AG10803 (cell line): ENCODE data around the gene PIBF1.

Source experiments
- DNase-seq: peaks from one replicate; pipeline ENCODE4 v3.0.0; 2010; ENCODE audit warnings: low read depth
- H3K4me3 ChIP-seq: 2 replicates; pipeline ENCODE4 v1.5.1; 2011; ENCODE audit warnings: mild to moderate bottlenecking, low read length, control low read depth
- TF ChIP-seq, protein P1 (sequence below): conservative IDR thresholded peaks from 2 replicates; pipeline ENCODE4 v1.5.1; 2011; ENCODE audit warnings: mild to moderate bottlenecking, low read length, control low read depth, inconsistent platforms

The PIBF1 gene

DNA sequence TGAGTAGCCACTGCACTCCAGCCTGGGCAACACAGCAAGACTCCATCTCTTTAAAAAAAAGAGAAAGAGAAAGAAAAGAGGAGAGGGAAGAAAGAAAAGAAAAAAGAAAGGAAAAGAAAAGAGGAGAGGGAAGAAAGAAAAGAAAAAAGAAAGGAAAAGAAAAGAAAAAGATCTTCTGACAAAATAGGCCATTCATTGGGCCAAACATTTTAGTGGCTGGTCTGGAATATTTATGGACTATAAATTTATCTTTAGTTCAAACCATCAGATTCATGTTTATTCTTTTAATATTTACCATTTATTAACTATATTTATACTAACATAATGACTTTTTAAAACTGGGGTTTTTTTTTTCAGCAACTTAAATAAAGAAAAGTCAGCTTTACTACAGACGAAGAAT, 191.3 kb downstream of the PIBF1 start:
- TF ChIP-seq, protein P1, sequence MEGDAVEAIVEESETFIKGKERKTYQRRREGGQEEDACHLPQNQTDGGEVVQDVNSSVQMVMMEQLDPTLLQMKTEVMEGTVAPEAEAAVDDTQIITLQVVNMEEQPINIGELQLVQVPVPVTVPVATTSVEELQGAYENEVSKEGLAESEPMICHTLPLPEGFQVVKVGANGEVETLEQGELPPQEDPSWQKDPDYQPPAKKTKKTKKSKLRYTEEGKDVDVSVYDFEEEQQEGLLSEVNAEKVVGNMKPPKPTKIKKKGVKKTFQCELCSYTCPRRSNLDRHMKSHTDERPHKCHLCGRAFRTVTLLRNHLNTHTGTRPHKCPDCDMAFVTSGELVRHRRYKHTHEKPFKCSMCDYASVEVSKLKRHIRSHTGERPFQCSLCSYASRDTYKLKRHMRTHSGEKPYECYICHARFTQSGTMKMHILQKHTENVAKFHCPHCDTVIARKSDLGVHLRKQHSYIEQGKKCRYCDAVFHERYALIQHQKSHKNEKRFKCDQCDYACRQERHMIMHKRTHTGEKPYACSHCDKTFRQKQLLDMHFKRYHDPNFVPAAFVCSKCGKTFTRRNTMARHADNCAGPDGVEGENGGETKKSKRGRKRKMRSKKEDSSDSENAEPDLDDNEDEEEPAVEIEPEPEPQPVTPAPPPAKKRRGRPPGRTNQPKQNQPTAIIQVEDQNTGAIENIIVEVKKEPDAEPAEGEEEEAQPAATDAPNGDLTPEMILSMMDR, result no peak
- no peak overlapping the region for H3K4me3 ChIP-seq
- no peak for DNase-seq

DNA sequence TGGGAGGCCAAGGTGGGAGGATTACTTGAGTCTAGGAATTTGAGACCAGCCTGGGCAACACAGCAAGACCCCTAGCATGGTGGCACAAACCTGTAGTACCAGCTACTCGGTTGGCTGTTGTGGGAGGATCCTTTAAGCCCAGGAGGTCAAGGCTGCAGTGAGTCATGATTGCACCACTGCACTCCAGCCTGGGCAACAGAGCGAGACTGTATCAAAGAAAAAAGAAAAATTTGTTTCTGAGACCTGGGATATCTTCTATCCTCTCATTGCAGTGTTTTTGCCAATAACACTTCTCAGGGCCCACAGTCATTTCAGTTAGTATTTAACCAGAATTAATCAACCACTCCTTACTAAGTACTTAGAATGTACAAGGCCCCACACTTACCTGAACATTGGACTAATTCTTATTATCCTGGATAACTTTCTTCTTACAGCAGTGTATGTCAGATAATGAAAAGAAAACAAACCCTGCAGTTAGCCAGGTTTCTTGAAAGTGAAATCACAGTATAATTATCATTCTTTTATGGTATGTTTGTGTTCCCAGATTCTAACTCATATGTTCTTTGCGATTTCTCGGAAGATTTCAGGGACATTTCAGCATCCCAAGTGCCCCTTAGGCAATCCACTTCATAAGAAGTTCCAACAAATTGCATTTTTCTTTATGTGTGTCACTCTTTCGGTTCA, 201.3 kb downstream of the PIBF1 start:
- no peak overlapping the region for H3K4me3 ChIP-seq
- DNase-seq, result peak; percentile 81
- TF ChIP-seq, protein P1, result no peak

DNA sequence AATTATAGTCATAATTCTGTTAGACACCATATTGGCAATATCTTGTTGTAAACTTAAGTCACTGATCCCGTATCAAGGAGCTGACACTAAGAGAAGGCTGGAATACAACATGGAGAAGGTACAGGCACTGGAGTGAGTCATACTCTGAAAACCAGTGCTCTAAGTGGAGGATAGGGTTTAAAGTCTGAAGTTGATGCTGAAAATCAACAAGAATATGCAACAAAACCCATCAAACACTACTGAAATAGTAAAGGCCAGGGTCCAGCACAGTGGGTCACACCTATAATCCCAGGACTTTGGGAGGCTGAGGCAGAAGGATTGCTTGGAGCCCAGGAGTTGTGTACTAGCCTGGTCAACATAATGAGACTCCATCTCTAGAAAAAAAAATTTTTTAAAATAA, 203.7 kb downstream of the PIBF1 start:
- no peak for DNase-seq
- TF ChIP-seq, protein P1, result no peak
- no peak overlapping the region for H3K4me3 ChIP-seq

DNA sequence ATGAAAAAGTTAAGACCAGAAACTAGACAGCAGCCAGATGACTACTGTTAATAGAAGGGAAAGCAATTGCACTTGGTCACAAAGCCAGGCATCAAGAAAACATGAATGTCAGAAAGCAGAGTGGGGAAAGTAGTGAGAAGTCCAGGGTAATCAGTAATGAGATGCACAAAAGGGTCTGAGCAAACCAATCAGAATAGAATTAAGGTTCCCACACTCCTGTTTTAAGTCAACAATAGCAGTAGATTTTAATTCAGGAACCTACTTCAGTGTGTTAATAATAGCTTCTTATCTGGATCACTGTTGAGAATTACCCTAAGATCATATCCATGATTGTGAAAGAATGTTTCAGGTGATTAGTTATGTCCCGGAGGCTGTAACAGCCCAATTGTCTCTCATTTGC, 204.3 kb downstream of the PIBF1 start:
- no peak for DNase-seq
- TF ChIP-seq, protein P1, result no peak

DNA sequence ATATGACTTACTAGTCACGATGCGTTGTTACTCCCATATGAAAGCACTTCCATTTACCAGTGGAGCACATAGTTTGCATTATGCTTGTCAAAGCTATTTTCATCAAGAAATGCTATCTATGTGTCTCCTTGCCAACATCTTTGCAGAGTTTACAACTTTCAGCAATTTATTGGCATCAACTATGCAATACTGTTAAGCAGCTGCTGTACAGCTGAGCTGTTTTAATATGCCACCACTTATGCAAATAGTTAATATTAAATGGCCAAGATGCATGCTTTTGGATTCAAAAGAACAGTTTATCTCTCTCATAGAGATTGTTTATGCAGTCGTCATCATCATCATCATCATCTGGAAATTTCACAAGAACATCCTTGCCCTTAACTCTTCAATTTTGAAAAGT, 209.0 kb downstream of the PIBF1 start:
- peak; percentile 34 for DNase-seq
- H3K4me3 ChIP-seq, result no peak overlapping the region

More for the DNA sequence above, 204.3 kb downstream of the PIBF1 start:
- H3K4me3 ChIP-seq, result no peak overlapping the region

DNA sequence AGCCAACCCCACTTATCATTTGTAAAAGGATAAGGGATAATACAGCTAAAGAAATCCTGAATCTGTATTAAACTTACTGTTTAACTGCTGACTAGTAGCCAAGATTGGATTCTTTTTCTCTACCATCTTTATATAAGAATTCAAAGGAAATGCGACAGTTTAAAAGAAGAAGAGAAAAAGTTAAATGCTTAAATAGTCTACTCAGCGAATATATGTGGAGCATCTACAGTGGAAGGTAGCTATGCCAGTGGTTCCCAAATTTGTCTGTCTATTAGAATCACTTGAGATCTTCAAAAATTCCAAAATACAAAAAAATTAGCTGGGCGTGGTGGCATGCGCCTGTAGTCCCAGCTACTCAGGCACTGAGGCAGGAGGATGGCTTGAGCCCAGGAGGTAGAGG, 216.1 kb downstream of the PIBF1 start:
- H3K4me3 ChIP-seq, result no peak overlapping the region
- TF ChIP-seq, protein P1, result no peak
- DNase-seq, result no peak

More for the DNA sequence above, 209.0 kb downstream of the PIBF1 start:
- TF ChIP-seq, protein P1, result no peak

DNA sequence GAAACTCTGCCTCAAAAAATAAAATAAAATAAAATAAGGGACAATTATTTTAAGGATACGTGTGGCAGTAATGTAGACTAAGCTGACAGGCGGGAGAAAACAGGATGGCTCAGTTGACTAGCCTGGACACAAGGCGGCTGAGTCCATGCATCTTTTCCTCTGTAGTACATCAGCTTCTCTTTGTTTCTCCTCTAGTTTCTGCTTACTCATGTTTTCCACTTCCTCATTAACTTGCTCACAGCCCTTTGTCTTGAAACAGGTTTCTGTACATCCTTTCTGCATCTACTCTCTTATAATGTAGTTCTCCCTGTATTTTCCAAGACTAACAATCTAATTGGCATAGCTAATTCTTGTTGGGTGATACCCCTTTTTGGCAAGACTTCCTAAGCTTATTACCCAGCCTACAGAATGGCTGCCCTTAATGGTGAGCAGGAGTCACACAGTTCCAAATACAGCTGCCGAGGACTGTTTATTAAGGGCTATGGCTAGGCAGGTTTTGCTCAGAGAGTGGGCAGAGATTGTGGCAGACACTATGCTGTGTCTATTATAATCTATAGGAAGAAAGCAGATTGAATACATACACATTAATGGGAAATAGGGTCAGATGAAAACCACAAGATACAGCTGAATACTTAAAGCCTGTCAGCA, 218.2 kb downstream of the PIBF1 start:
- no peak overlapping the region for H3K4me3 ChIP-seq
- DNase-seq, result peak; percentile 8
- TF ChIP-seq, protein P1, result no peak
